Breast epithelium (tissue), 3 donors: ENCODE data around the gene PEX16.

Experiments
- POLR2A ChIP-seq: fragments of 450-650 bp; IDR thresholded peaks from one replicate; pipeline ENCODE4 v1.6.1; 2016; ENCODE audit warnings: antibody characterized with exemption, mild to moderate bottlenecking, moderate library complexity
- POLR2AphosphoS5 ChIP-seq, 3 donors: sonication (generic); formaldehyde crosslinking; IDR thresholded peaks; one replicate each; pipeline ENCODE4 v1.6.1; 2017; ENCODE audit warnings: antibody characterized with exemption in 3 of 3
- TF ChIP-seq, protein P1 (sequence below), 3 donors: fragments of 450-650 bp; IDR thresholded peaks; one replicate each; pipeline ENCODE4 v1.5.1; 2016 to 2017; ENCODE audit warnings: antibody characterized with exemption in 3 of 3, mild to moderate bottlenecking in 3 of 3, moderate library complexity in 3 of 3

DNA sequence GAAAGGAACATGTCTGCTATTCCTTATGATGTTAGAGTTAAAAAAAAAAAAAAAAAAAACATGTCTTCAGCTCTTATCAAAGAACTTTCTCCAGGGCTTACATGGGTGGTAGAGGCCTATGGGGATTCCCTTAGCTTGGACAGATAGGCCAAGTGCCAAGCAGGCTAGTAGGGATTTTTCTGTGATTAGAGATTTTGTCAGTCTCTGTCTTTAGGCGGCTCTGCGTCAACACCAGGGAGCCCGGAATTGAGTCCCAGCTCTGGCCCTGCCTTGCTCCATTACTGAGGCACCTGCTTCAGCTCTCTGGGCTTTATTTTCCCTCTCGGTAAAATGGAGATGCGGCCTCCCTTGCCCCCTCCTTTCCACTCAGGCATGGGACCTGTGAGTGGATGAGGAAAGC, 57.3 kb downstream of the PEX16 start:
- TF ChIP-seq, protein P1, sequence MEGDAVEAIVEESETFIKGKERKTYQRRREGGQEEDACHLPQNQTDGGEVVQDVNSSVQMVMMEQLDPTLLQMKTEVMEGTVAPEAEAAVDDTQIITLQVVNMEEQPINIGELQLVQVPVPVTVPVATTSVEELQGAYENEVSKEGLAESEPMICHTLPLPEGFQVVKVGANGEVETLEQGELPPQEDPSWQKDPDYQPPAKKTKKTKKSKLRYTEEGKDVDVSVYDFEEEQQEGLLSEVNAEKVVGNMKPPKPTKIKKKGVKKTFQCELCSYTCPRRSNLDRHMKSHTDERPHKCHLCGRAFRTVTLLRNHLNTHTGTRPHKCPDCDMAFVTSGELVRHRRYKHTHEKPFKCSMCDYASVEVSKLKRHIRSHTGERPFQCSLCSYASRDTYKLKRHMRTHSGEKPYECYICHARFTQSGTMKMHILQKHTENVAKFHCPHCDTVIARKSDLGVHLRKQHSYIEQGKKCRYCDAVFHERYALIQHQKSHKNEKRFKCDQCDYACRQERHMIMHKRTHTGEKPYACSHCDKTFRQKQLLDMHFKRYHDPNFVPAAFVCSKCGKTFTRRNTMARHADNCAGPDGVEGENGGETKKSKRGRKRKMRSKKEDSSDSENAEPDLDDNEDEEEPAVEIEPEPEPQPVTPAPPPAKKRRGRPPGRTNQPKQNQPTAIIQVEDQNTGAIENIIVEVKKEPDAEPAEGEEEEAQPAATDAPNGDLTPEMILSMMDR (IDR thresholded peaks at IDR 0.05): no peak
- TF ChIP-seq POLR2A (no peak), POLR2AphosphoS5 (IDR thresholded peaks at IDR 0.05) (no peak)
